ENCODE measurements around the gene TRIM15.

DNA sequence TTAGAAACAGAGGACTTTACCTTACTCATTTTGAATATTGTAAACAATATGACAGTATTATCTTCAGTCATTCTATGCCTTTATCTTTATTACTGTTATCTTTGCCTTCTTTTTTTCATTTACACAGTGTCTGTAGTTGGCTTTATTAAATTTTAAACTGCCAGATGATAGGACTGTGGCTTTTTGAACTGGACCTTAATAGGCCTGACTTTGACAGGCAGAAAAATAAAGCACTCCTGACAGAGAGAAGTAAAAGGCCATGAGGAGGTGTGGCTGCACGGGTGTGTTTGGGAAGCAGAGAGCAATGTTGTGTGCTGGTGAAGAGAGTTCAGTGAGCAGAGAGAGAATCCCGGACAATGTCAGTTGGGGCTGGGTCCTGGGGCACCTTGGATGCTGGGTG is 19.6 kb upstream of the TRIM15 start:
- TF ChIP-seq SIN3A (IDR thresholded peaks at IDR 0.05; ENCODE audit: borderline replicate concordance, insufficient read depth, low read length): no peak
- TF ChIP-seq, protein P1, sequence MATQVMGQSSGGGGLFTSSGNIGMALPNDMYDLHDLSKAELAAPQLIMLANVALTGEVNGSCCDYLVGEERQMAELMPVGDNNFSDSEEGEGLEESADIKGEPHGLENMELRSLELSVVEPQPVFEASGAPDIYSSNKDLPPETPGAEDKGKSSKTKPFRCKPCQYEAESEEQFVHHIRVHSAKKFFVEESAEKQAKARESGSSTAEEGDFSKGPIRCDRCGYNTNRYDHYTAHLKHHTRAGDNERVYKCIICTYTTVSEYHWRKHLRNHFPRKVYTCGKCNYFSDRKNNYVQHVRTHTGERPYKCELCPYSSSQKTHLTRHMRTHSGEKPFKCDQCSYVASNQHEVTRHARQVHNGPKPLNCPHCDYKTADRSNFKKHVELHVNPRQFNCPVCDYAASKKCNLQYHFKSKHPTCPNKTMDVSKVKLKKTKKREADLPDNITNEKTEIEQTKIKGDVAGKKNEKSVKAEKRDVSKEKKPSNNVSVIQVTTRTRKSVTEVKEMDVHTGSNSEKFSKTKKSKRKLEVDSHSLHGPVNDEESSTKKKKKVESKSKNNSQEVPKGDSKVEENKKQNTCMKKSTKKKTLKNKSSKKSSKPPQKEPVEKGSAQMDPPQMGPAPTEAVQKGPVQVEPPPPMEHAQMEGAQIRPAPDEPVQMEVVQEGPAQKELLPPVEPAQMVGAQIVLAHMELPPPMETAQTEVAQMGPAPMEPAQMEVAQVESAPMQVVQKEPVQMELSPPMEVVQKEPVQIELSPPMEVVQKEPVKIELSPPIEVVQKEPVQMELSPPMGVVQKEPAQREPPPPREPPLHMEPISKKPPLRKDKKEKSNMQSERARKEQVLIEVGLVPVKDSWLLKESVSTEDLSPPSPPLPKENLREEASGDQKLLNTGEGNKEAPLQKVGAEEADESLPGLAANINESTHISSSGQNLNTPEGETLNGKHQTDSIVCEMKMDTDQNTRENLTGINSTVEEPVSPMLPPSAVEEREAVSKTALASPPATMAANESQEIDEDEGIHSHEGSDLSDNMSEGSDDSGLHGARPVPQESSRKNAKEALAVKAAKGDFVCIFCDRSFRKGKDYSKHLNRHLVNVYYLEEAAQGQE (IDR thresholded peaks at IDR 0.05; ENCODE audit: insufficient read depth in 1 of 2, low read depth in 2 of 2, low read length in 2 of 2): no peak
- TF ChIP-seq POLR2AphosphoS5 (IDR thresholded peaks at IDR 0.05; ENCODE audit: low read depth, low read length): no peak
- no peak for TF ChIP-seq TAF1 (IDR thresholded peaks at IDR 0.05; ENCODE audit: borderline replicate concordance, insufficient read depth, low read length)
